ENCODE data around the gene SRCAP.

- TF ChIP-seq EP300 (IDR thresholded peaks at IDR 0.05) (no peak), POLR2AphosphoS5 (IDR thresholded peaks at IDR 0.05) (no peak), CTCF (IDR thresholded peaks at IDR 0.05) (no peak), POLR2A (IDR thresholded peaks at IDR 0.05) (no peak)
Measured at GRCh38 chr16:30745082-30745481, 46.1 kb downstream of the SRCAP start.

Data from stomach (tissue), 4 donors.